Caco-2 (cell line): Measurements from ENCODE around the gene MEGF11. TPM values are rescaled to one million over a fixed set of nuclear protein-coding genes. Genes with fewer than 3 reads are reported as not detected.

Source experiments
- BruUV-seq: library from RNA; stranded (reverse); fragments of 400-500 nt; replicated peaks from 2 replicates; lab custom pipeline; 2021; lab: Mats Ljungman, UMichigan
- CTCF ChIA-PET: fragments of 300-600 bp; sonication (Branson Sonifier 250); formaldehyde crosslinking; loops from one replicate; lab custom pipeline; 2022; ENCODE audit warnings: antibody characterized with exemption; lab: Charles Lee
- POLR2A ChIA-PET: fragments of 300-600 bp; sonication (Branson Sonifier 250); formaldehyde crosslinking; loops from one replicate; lab custom pipeline; 2022; ENCODE audit warnings: antibody characterized with exemption; lab: Charles Lee
- DNase-seq, 2 experiments: peaks; one replicate each; pipeline versions ENCODE4 v3.0.0 to v3.0.0-alpha.2; 2020 to 2022
- H3K27me3 ChIP-seq: replicated peaks from 2 replicates; pipeline ENCODE4 v1.6.0; 2011; ENCODE audit warnings: low read length; ENCODE audit not compliant: control insufficient read depth, insufficient read depth
- H3K36me3 ChIP-seq: 2 replicates; pipeline ENCODE4 v1.5.1; 2011; ENCODE audit warnings: low read length; ENCODE audit not compliant: control insufficient read depth, insufficient read depth
- H3K4me1 ChIP-seq: fragments of 250-450 bp; sonication (Bioruptor Pico); 2 replicates; pipeline ENCODE4 v1.5.1; 2020; ENCODE audit warnings: mild to moderate bottlenecking
- H3K4me3 ChIP-seq: 2 replicates; pipeline ENCODE4 v1.5.1; 2011; ENCODE audit warnings: low read depth, mild to moderate bottlenecking, control low read depth, low read length
- H3K9me3 ChIP-seq: fragments of 250-450 bp; sonication (Bioruptor Pico); 2 replicates; pipeline ENCODE4 v1.5.1; 2020; ENCODE audit warnings: mild to moderate bottlenecking, moderate library complexity
- H3K27ac Mint-ChIP-seq: one replicate; pipeline ENCODE4 v1.8.0; 2022; ENCODE audit warnings: mixed read lengths; ENCODE audit not compliant: unreplicated experiment
- H3K27me3 Mint-ChIP-seq: one replicate; pipeline ENCODE4 v1.8.0; 2022; ENCODE audit warnings: mixed read lengths; ENCODE audit not compliant: insufficient read depth, unreplicated experiment
- H3K36me3 Mint-ChIP-seq: one replicate; pipeline ENCODE4 v1.8.0; 2022; ENCODE audit warnings: mild to moderate bottlenecking, mixed read lengths; ENCODE audit not compliant: insufficient read depth, unreplicated experiment
- H3K4me1 Mint-ChIP-seq: one replicate; pipeline ENCODE4 v1.8.0; 2022; ENCODE audit warnings: low read depth, mixed read lengths; ENCODE audit not compliant: unreplicated experiment
- H3K4me3 Mint-ChIP-seq: one replicate; pipeline ENCODE4 v1.8.0; 2022; ENCODE audit warnings: mild to moderate bottlenecking, moderate library complexity, mixed read lengths; ENCODE audit not compliant: unreplicated experiment
- H3K9me3 Mint-ChIP-seq: one replicate; pipeline ENCODE4 v1.8.0; 2022; ENCODE audit warnings: mixed read lengths; ENCODE audit not compliant: unreplicated experiment
- intact Hi-C: fragments of 100-400 bp; cut with micrococcal nuclease; formaldehyde crosslinking; loops from one replicate; pipeline ENCODE4 v1.10.0; 2022; ENCODE audit not compliant: unreplicated experiment
- total RNA-seq: library from RNA; stranded (reverse); gene quantifications from 2 replicates; pipeline ENCODE4 v1.2.3, GENCODE V29; 2022
- TF ChIP-seq, protein P1 (sequence below), 2 experiments: fragments of 200-600 bp in 1 of 2; IDR thresholded peaks; 1 replicate in 1 of 2; 2 replicates in 1 of 2; pipeline versions ENCODE4 v1.5.1 to v1.8.0; 2011 to 2022; ENCODE audit warnings: antibody characterized with exemption in 1 of 2, control low read depth in 1 of 2, inconsistent platforms in 1 of 2, low read depth in 1 of 2, low read length in 1 of 2, mild to moderate bottlenecking in 1 of 2, moderate library complexity in 1 of 2; ENCODE audit not compliant: insufficient read depth in 1 of 2, severe bottlenecking in 1 of 2, unreplicated experiment in 1 of 2

MEGF11 gene
- total RNA-seq, 1 experiment from 2014 or later, result 0.66 TPM

DNA sequence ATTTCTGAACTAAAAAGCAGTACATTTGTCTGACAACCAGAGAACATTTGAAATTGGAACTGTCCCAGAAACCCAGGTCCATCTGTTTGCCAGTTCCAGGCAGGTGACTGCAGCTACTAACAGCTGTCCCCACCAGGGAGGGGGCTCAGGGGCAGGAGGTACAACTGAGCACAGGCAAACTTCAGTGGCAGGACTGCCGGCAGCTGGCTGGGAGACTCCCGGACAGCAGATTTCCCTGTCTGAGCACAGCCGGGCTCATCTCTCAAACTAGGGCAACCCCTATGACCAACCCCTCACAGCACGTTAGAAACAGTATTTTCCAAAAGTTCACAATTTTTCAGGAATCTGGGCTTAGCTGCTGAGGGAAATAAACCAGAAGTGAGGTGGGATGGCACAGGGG, 88.8 kb downstream of the MEGF11 start:
- H3K27me3 ChIP-seq, result no peaks in the 10 kb centered on the region
- ChIA-PET CTCF (no interaction called here), POLR2A (no interaction called here)
- no peak overlapping the region for H3K4me3 ChIP-seq
- BruUV-seq, result no TSS peak
- DNase-seq, result no peak
- H3K9me3 ChIP-seq, result no peaks in the 10 kb centered on the region
- H3K4me3 Mint-ChIP-seq, result no peak overlapping the region
- H3K9me3 Mint-ChIP-seq, result no peaks in the 10 kb centered on the region
- H3K4me1 Mint-ChIP-seq, result no peaks in the 10 kb centered on the region
- peaks cover 17% of the 10 kb centered on the region for H3K27me3 Mint-ChIP-seq
- no peaks in the 10 kb centered on the region for H3K4me1 ChIP-seq
- intact Hi-C loops, result no loop called here
- TF ChIP-seq, protein P1, sequence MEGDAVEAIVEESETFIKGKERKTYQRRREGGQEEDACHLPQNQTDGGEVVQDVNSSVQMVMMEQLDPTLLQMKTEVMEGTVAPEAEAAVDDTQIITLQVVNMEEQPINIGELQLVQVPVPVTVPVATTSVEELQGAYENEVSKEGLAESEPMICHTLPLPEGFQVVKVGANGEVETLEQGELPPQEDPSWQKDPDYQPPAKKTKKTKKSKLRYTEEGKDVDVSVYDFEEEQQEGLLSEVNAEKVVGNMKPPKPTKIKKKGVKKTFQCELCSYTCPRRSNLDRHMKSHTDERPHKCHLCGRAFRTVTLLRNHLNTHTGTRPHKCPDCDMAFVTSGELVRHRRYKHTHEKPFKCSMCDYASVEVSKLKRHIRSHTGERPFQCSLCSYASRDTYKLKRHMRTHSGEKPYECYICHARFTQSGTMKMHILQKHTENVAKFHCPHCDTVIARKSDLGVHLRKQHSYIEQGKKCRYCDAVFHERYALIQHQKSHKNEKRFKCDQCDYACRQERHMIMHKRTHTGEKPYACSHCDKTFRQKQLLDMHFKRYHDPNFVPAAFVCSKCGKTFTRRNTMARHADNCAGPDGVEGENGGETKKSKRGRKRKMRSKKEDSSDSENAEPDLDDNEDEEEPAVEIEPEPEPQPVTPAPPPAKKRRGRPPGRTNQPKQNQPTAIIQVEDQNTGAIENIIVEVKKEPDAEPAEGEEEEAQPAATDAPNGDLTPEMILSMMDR (IDR thresholded peaks at IDR 0.05; ENCODE audit: insufficient read depth in 1 of 2, low read depth in 1 of 2, low read length in 1 of 2, severe bottlenecking in 1 of 2, unreplicated experiment in 1 of 2), result no peak
- H3K36me3 Mint-ChIP-seq, result peaks cover 5% of the 10 kb centered on the region
- no peaks in the 10 kb centered on the region for H3K36me3 ChIP-seq
- H3K27ac Mint-ChIP-seq, result no peak overlapping the region

- no peaks in the 10 kb centered on the region for H3K27me3 ChIP-seq
- no TSS peak for BruUV-seq
- TF ChIP-seq, protein P1 (IDR thresholded peaks at IDR 0.05; ENCODE audit: insufficient read depth in 1 of 2, low read depth in 1 of 2, low read length in 1 of 2, severe bottlenecking in 1 of 2, unreplicated experiment in 1 of 2), result no peak
- no peaks in the 10 kb centered on the region for H3K4me1 ChIP-seq
- no peak for DNase-seq
- H3K36me3 Mint-ChIP-seq, result peaks cover 5% of the 10 kb centered on the region
- H3K4me1 Mint-ChIP-seq, result no peaks in the 10 kb centered on the region
- H3K27me3 Mint-ChIP-seq, result peaks cover 25% of the 10 kb centered on the region
- no peak overlapping the region for H3K27ac Mint-ChIP-seq
- H3K4me3 ChIP-seq, result no peak overlapping the region
- intact Hi-C loops, result no loop called here
- H3K36me3 ChIP-seq, result no peaks in the 10 kb centered on the region
- H3K4me3 Mint-ChIP-seq, result no peak overlapping the region
- no peaks in the 10 kb centered on the region for H3K9me3 Mint-ChIP-seq
- ChIA-PET POLR2A (no interaction called here), CTCF (no interaction called here)
- no peaks in the 10 kb centered on the region for H3K9me3 ChIP-seq
Observed at GRCh38 chr15:66163553-66163952, 90.0 kb downstream of the MEGF11 start.

DNA sequence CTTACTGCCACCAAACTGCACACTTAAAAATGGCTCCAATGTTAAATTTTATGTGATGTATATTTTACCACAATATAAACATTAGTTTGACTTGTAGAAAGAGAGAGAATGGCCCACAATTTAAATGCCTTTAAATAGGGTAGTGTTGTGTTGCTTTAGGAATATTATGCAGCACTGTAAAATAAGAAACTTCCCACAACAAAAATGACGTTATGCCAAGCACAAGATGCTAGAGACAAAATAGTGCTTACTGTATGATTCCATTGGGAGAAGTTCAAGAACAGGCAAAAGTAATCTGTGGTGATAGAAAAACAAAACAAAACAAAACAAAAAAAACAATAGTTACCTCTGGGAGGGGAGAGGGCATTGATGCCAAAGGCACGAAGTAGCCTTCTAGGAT, 91.3 kb downstream of the MEGF11 start:
- Histone ChIP-seq H3K9me3 (no peaks in the 10 kb centered on the region), H3K27me3 (no peaks in the 10 kb centered on the region), H3K4me3 (no peak overlapping the region), H3K4me1 (no peaks in the 10 kb centered on the region), H3K36me3 (no peaks in the 10 kb centered on the region)
- no peak for DNase-seq
- intact Hi-C loops, result no loop called here
- H3K27me3 Mint-ChIP-seq, result peaks cover 27% of the 10 kb centered on the region
- TF ChIP-seq, protein P1 (IDR thresholded peaks at IDR 0.05; ENCODE audit: insufficient read depth in 1 of 2, low read depth in 1 of 2, low read length in 1 of 2, severe bottlenecking in 1 of 2, unreplicated experiment in 1 of 2), result no peak
- no peaks in the 10 kb centered on the region for H3K4me1 Mint-ChIP-seq
- no peaks in the 10 kb centered on the region for H3K36me3 Mint-ChIP-seq
- H3K9me3 Mint-ChIP-seq, result no peaks in the 10 kb centered on the region
- ChIA-PET CTCF (no interaction called here), POLR2A (no interaction called here)
- no TSS peak for BruUV-seq
- no peak overlapping the region for H3K4me3 Mint-ChIP-seq
- no peak overlapping the region for H3K27ac Mint-ChIP-seq
